Ovary (tissue), 3 donors: Measurements from ENCODE around the gene TP53I11.

Source experiments
- CTCF ChIP-seq, 3 donors: fragments of 450-650 bp in 2 of 3; fragments of 200-600 bp in 1 of 3; IDR thresholded peaks; one replicate each; pipeline versions ENCODE4 v1.5.1 to v1.8.0; 2016 to 2022; ENCODE audit warnings: antibody characterized with exemption in 3 of 3, mild to moderate bottlenecking in 1 of 3
- EP300 ChIP-seq: sonication (generic); formaldehyde crosslinking; IDR thresholded peaks from one replicate; pipeline ENCODE4 v1.6.1; 2017; ENCODE audit warnings: antibody characterized with exemption
- POLR2A ChIP-seq: fragments of 450-650 bp; IDR thresholded peaks from one replicate; pipeline ENCODE4 v1.6.1; 2017; ENCODE audit warnings: antibody characterized with exemption, mild to moderate bottlenecking, moderate library complexity
- donor health status: DM: no; HTN: no; CAD: no.

- no peak for TF ChIP-seq CTCF (IDR thresholded peaks at IDR 0.05)
- no peak for TF ChIP-seq POLR2A
- TF ChIP-seq EP300, result no peak
These were observed 9.8 kb downstream of the TP53I11 start for GRCh38 chr11:44940835-44941234.
